ENCODE data around the gene KNCN. TPM values are rescaled to one million over a fixed set of nuclear protein-coding genes. Genes with fewer than 3 reads are reported as not detected.

The KNCN gene
- total and polyA plus RNA-seq, 3 experiments from 2014 or later: not detected

DNA sequence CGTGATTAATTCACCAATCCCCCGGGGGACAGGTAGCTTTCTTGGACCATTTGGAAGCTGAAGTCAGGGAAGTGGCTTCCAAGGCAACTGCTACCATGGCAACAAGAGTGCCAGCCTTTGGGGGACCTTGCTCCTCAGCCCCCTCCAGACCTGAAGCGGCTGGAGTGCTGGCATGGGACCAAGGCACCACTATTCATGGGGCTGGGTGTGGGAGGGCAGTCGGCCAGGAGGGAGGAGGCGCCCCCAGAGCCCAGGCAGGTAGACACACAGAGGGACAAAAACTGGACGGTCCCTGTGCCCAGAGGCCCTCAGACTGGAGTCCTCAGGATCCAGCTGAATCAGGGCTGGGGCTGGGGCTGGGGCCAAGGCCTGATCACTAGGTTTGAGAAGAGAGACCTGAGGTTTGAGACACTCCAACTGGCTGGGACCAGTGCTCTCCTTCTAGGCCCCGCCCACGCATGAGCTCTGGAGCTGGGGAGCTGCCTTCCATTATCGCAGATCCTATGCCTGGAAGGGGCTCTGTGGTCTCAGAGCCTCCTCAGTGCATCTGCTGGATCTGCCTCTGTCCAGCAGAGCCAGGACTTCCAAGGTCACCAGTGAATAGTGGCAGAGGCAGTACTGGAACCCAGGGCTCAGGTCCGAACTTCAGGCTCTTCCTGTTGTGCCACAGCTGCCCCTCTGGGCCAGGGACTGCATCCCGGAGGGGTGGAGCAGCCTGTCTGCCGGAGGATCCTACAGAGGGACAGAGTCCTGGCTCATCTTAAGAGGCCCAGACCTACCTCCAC is 3.3 kb upstream of the KNCN start:
- POLR2A ChIA-PET: no interaction called here
- CTCF ChIA-PET: interaction anchor here (1.2 kb wide), 1 partner anchor 20 kb away, joined by 3 read pairs; no protein-coding TSS in a partner anchor
- Histone ChIP-seq H3K4me1 (ENCODE audit: insufficient read depth, low read length) (peaks cover 5% of the 10 kb centered on the region), H3K27me3 (ENCODE audit: insufficient read depth, low read length, poor library complexity, severe bottlenecking) (no peaks in the 10 kb centered on the region), H3K27ac (ENCODE audit: low read depth, low read length) (no peak overlapping the region), H3K9me3 (ENCODE audit: low read length) (no peaks in the 10 kb centered on the region), H3K36me3 (ENCODE audit: insufficient read depth, low read length) (no peaks in the 10 kb centered on the region), H3K4me3 (ENCODE audit: low read length) (no peak overlapping the region)
- DNase-seq: no peak
- peak overlapping the region in 2 of 8 donors; percentile 29 to 56 for H3K27ac Mint-ChIP-seq
- H3K4me3 Mint-ChIP-seq: no peak overlapping the region
- peaks cover 3 to 11% (median 4%) of the 10 kb centered on the region in 3 donors for H3K4me1 Mint-ChIP-seq
- H3K9me3 Mint-ChIP-seq: no peaks in the 10 kb centered on the region
- H3K36me3 Mint-ChIP-seq: peaks cover 0 to 22% (median 1%) of the 10 kb centered on the region in 3 donors
- peaks cover 0 to 1% of the 10 kb centered on the region in 2 donors for H3K27me3 Mint-ChIP-seq

DNA sequence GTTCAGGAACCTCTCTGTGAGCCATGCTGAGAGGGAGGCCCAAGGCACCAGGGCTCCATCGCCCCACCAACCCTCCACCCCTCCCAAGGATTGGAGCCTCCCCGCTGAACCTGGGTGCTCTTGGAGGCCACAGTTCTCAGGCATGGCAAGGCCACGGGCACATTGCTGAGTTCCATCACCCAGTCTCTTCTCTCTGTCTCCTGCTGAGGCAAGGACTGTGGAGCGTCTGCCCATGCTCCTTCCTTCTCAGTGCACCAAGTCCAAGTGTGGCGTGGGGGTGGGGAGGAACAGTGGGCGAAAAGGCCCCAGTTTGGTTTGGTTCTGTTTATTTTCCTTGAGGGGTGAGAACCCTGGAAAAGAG is 2.8 kb upstream of the KNCN start:
- Mint-ChIP-seq H3K4me3 (no peak overlapping the region), H3K4me1 (peaks cover 9 to 17% (median 10%) of the 10 kb centered on the region in 3 donors), H3K36me3 (peaks cover 0 to 17% (median 0%) of the 10 kb centered on the region in 3 donors), H3K27ac (peak overlapping the region in 2 of 8 donors; percentile 29 to 56), H3K27me3 (peaks cover 2 to 3% of the 10 kb centered on the region in 2 donors), H3K9me3 (no peaks in the 10 kb centered on the region)
- DNase-seq: no peak
- Histone ChIP-seq H3K27me3 (ENCODE audit: insufficient read depth, low read length, poor library complexity, severe bottlenecking) (no peaks in the 10 kb centered on the region), H3K4me1 (ENCODE audit: insufficient read depth, low read length) (peaks cover 10% of the 10 kb centered on the region), H3K9me3 (ENCODE audit: low read length) (no peaks in the 10 kb centered on the region), H3K4me3 (ENCODE audit: low read length) (no peak overlapping the region), H3K36me3 (ENCODE audit: insufficient read depth, low read length) (no peaks in the 10 kb centered on the region), H3K27ac (ENCODE audit: low read depth, low read length) (no peak overlapping the region)
- ChIA-PET POLR2A (no interaction called here), CTCF (interaction anchor here (1.2 kb wide), 1 partner anchor 20 kb away, joined by 3 read pairs; no protein-coding TSS in a partner anchor)

DNA sequence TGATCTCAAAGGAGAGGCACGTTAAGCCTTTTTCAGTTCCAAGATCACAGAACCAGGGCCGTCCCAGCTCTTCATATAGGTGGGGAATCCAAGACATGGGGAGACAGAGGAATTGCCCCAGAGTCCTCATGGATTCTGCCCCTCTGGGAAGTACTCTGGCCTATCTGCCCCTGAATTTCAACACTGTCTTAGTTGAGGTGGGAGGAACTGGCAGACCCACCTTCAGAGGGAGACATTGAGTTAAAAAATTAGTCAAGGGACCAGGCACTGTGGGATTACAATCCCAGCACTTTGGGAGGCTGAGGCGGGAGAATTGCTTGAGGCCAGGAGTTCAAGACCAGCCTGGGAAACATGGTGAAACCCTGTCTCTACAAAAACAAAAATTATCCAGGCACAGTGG is 2.1 kb upstream of the KNCN start:
- H3K27me3 ChIP-seq (ENCODE audit: insufficient read depth, low read length, poor library complexity, severe bottlenecking): no peaks in the 10 kb centered on the region
- Mint-ChIP-seq H3K4me1 (peaks cover 11 to 19% (median 12%) of the 10 kb centered on the region in 3 donors), H3K9me3 (no peaks in the 10 kb centered on the region), H3K27ac (peak overlapping the region in 3 of 8 donors; percentile 33 to 91 (median 63)), H3K27me3 (peaks cover 2 to 4% of the 10 kb centered on the region in 2 donors), H3K36me3 (peaks cover 0 to 11% (median 0%) of the 10 kb centered on the region in 3 donors), H3K4me3 (no peak overlapping the region)
- H3K4me3 ChIP-seq (ENCODE audit: low read length): no peak overlapping the region
- H3K4me1 ChIP-seq (ENCODE audit: insufficient read depth, low read length): peaks cover 13% of the 10 kb centered on the region
- DNase-seq: no peak
- ChIA-PET POLR2A (no interaction called here), CTCF (interaction anchor here (1.2 kb wide), 1 partner anchor 21 kb away, joined by 3 read pairs; no protein-coding TSS in a partner anchor)
- H3K27ac ChIP-seq (ENCODE audit: low read depth, low read length): no peak overlapping the region
- H3K36me3 ChIP-seq (ENCODE audit: insufficient read depth, low read length): no peaks in the 10 kb centered on the region
- no peaks in the 10 kb centered on the region for H3K9me3 ChIP-seq (ENCODE audit: low read length)

DNA sequence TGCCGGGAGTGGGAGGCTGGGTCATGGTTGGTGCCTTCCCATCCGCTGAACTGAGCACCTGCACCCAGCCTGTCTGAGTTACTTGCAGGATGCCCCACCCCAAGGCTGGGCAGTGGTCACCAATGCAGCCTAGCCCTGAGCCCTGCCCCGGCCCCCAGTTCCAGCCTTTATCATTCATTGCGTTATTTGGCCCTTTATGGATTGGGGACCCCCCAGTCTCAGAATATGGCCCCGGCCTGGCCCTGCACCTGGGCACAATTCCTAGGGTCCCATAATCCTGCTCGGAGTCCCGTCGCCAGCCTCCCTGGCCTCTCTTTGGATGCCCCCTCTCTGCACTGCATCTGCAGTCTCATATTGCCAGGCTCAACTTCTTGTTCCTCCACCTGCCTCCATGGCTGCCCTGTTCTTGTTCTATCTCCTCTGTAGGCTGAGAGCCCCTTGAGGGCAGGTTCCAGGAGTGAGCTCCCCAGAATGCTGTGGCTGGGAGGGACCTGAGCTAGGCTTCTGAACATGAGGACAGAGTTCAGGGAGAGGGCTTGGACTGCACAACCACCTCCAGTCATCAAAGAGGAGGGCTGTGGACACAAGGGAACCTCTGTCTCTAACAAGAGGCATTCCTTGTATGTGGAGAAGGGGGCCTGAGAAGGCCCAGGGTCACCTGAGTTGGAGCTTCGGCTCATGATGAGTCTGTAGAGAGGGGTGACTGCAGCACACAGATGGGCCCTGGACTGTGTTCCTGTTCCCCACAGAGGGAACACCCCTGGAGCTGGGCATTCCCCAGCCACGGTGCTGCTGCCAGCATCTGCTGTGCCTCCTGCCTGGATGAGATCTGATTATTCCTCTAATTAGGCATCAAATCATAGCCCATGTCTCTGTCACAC is 1.1 kb upstream of the KNCN start:
- no peaks in the 10 kb centered on the region for H3K9me3 ChIP-seq (ENCODE audit: low read length)
- Mint-ChIP-seq H3K4me3 (peak overlapping the region in 1 of 7 donors; percentile 69), H3K27ac (peak overlapping the region in 2 of 8 donors; percentile 55 to 91), H3K36me3 (peaks cover 0 to 2% (median 0%) of the 10 kb centered on the region in 3 donors), H3K27me3 (peaks cover 2 to 9% of the 10 kb centered on the region in 2 donors), H3K9me3 (no peaks in the 10 kb centered on the region), H3K4me1 (peaks cover 13 to 24% (median 17%) of the 10 kb centered on the region in 3 donors)
- no peak for DNase-seq
- H3K4me1 ChIP-seq (ENCODE audit: insufficient read depth, low read length): peaks cover 13% of the 10 kb centered on the region
- CTCF ChIA-PET: interaction anchor here (1.2 kb wide), 1 partner anchor 172 kb away, joined by 3 read pairs; no protein-coding TSS in a partner anchor
- H3K36me3 ChIP-seq (ENCODE audit: insufficient read depth, low read length): no peaks in the 10 kb centered on the region
- H3K27me3 ChIP-seq (ENCODE audit: insufficient read depth, low read length, poor library complexity, severe bottlenecking): no peaks in the 10 kb centered on the region
- POLR2A ChIA-PET: no interaction called here
- no peak overlapping the region for H3K27ac ChIP-seq (ENCODE audit: low read depth, low read length)
- H3K4me3 ChIP-seq (ENCODE audit: low read length): no peak overlapping the region

DNA sequence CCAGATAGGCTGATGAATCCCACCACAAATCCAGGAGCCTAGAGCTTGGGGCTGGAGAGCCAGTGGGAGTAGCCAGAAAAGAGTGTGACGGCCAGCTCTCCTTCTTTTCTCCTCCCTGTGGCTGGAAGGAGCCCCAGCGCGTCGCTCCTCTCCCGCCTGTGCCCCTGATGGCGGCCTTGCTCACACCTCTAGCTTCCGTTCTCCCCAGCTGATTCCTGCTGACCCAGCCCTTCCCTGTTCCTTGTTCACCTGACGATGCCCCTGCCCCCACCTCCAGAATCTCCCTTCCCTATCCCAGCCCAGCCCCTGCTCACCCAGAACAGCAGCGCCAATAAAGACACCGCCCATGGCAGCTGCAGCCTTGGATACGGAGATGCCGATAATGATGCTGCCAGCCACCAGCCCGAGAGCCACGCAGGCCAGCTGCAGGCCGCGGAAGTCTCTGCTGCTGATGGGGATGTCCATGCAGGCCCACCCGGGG is 656 bp downstream of the KNCN start:
- Mint-ChIP-seq H3K36me3 (no peaks in the 10 kb centered on the region), H3K27ac (peak overlapping the region in 3 of 8 donors; percentile 63 to 78 (median 63)), H3K27me3 (peaks cover 10 to 24% of the 10 kb centered on the region in 2 donors), H3K9me3 (no peaks in the 10 kb centered on the region), H3K4me1 (peaks cover 16 to 24% (median 23%) of the 10 kb centered on the region in 3 donors), H3K4me3 (peak overlapping the region in 1 of 7 donors; percentile 56)
- DNase-seq: peak in 1 of 5 donors; percentile 42
- Histone ChIP-seq H3K27me3 (ENCODE audit: insufficient read depth, low read length, poor library complexity, severe bottlenecking) (no peaks in the 10 kb centered on the region), H3K9me3 (ENCODE audit: low read length) (no peaks in the 10 kb centered on the region), H3K36me3 (ENCODE audit: insufficient read depth, low read length) (no peaks in the 10 kb centered on the region), H3K27ac (ENCODE audit: low read depth, low read length) (no peak overlapping the region), H3K4me3 (ENCODE audit: low read length) (no peak overlapping the region), H3K4me1 (ENCODE audit: insufficient read depth, low read length) (peaks cover 13% of the 10 kb centered on the region)
- CTCF ChIA-PET: interaction anchor here (1.2 to 2.1 kb wide), 3 partner anchors 16 to 174 kb away, joined by 3 to 7 read pairs (median 4); a partner anchor contains a TSS
- POLR2A ChIA-PET: no interaction called here

DNA sequence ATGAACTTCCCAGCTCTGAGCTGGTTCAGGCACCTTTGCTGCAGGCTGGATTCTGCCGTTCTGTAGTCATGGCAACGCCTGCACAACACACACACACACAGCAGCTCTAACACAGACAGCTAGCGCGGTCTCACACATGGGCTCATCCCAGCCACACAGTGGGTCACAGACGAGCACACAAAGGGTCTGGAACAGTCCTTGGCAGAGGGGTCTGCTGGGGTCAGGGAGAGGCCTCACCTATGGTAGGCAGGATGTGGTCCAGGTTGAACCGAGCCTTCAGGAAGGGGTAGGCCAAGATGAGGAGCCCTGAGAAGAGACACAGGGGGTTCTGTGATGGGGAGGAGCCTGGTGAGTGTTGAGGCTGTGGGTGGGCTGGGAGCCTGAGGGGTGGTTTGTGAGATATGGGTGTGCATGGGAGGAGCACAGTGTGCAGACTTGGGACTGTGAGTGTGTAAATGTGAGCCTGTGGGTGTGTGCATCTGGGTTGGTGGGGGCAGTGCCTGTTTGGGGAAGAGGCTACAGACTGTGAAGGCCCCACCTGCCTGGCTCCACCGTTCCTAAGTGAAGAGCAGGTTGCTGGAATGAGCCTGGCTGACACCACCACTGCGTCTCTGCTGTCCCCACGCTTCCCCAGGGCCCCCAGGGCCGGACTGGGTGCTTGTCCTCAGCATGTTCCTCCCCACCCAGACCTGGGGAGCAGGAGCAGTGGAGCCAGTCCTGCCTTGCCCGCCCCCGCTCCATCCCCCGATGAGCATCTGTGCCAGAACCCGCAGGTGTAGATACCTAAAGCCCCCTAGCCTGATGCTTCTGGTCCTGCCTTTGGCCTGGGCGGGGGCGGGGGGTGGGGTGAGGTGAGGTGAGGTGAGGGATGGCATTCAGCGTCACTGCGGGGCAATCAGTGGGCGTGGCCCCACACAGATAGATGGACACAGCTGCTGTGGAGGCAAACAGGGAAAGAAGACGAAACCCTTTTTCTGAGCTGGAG is 1.5 kb downstream of the KNCN start:
- CTCF ChIA-PET: interaction anchor here (0.9 to 2.9 kb wide), 4 partner anchors 11 to 18 kb away, joined by 4 to 19 read pairs (median 6); a partner anchor contains a TSS
- Mint-ChIP-seq H3K27me3 (peaks cover 18 to 32% of the 10 kb centered on the region in 2 donors), H3K36me3 (no peaks in the 10 kb centered on the region), H3K4me3 (peak overlapping the region; percentile 30 to 67 (median 57)), H3K9me3 (no peaks in the 10 kb centered on the region), H3K27ac (peak overlapping the region; percentile 89 to 98 (median 96)), H3K4me1 (peaks cover 16 to 24% (median 23%) of the 10 kb centered on the region in 3 donors)
- DNase-seq: peak; percentile 53 to 88 (median 69)
- Histone ChIP-seq H3K36me3 (ENCODE audit: insufficient read depth, low read length) (no peaks in the 10 kb centered on the region), H3K9me3 (ENCODE audit: low read length) (no peaks in the 10 kb centered on the region), H3K4me1 (ENCODE audit: insufficient read depth, low read length) (peaks cover 13% of the 10 kb centered on the region), H3K4me3 (ENCODE audit: low read length) (no peak overlapping the region), H3K27me3 (ENCODE audit: insufficient read depth, low read length, poor library complexity, severe bottlenecking) (no peaks in the 10 kb centered on the region), H3K27ac (ENCODE audit: low read depth, low read length) (peak overlapping the region; percentile 54)
- POLR2A ChIA-PET: no interaction called here

All from CD8-positive, alpha-beta memory T cell (primary cell).